GM21381 (cell line): ENCODE data around the gene PHGDH.
A peak's percentile ranks its signal among the peaks of the same experiment; 100 is the strongest.

Experiments
- ATAC-seq: cut with Tn5 transposase; IDR thresholded peaks from one replicate; pipeline ENCODE4 v1.9.1; 2021; ENCODE audit warnings: mild to moderate bottlenecking, moderate library complexity; ENCODE audit not compliant: unreplicated experiment

PHGDH gene

GRCh38 chr1:119711804-119712341, at the start of gene PHGDH:
TSS of gene PHGDH (plus strand) at chr1:119711934. CDS start at chr1:119712023, 89 bp downstream.
- ATAC-seq: peak; percentile 61

GRCh38 chr1:119662034-119662437, 49.7 kb upstream of the PHGDH start:
- peak; percentile 68 for ATAC-seq

- ATAC-seq: no peak
Measured at GRCh38 chr1:119664067-119664466, 47.7 kb upstream of the PHGDH start.

- no peak for ATAC-seq
Measured at GRCh38 chr1:119667173-119667572, 44.6 kb upstream of the PHGDH start.

GRCh38 chr1:119670898-119671297, 40.8 kb upstream of the PHGDH start:
- no peak for ATAC-seq

GRCh38 chr1:119673171-119673940, 38.4 kb upstream of the PHGDH start:
- ATAC-seq: no peak

- no peak for ATAC-seq
Measured at GRCh38 chr1:119674111-119674526, 37.6 kb upstream of the PHGDH start.

GRCh38 chr1:119674835-119675289, 36.9 kb upstream of the PHGDH start:
- no peak for ATAC-seq

GRCh38 chr1:119675349-119676345, 36.1 kb upstream of the PHGDH start:
- peak; percentile 64 for ATAC-seq

- ATAC-seq: no peak
Measured at GRCh38 chr1:119676571-119677206, 35.0 kb upstream of the PHGDH start.

GRCh38 chr1:119679223-119679622, 32.5 kb upstream of the PHGDH start:
- no peak for ATAC-seq

GRCh38 chr1:119680193-119680592, 31.5 kb upstream of the PHGDH start:
- no peak for ATAC-seq

- ATAC-seq: no peak
Measured at GRCh38 chr1:119680723-119681122, 31.0 kb upstream of the PHGDH start.

- ATAC-seq: no peak
Measured at GRCh38 chr1:119681560-119681959, 30.2 kb upstream of the PHGDH start.

- no peak for ATAC-seq
Measured at GRCh38 chr1:119682141-119682540, 29.6 kb upstream of the PHGDH start.

- no peak for ATAC-seq
Measured at GRCh38 chr1:119683893-119684292, 27.8 kb upstream of the PHGDH start.

- no peak for ATAC-seq
Measured at GRCh38 chr1:119686661-119687060, 25.1 kb upstream of the PHGDH start.

- no peak for ATAC-seq
Measured at GRCh38 chr1:119687434-119688079, 24.2 kb upstream of the PHGDH start.

- no peak for ATAC-seq
Measured at GRCh38 chr1:119688810-119689209, 22.9 kb upstream of the PHGDH start.

- no peak for ATAC-seq
Measured at GRCh38 chr1:119689511-119689910, 22.2 kb upstream of the PHGDH start.
